Activated CD8-positive, alpha-beta memory T cell treated with anti-CD3 and anti-CD28 coated beads, Interleukin-2, amount 10 ng/mL, durations not matched to agents 7 days and 5 days (primary cell): Measurements from ENCODE around the gene ANXA9. TPM values are rescaled to one million over a fixed set of nuclear protein-coding genes. Genes with fewer than 3 reads are reported as not detected.

Experiments used
- ATAC-seq: fragments of 150-1000 bp; cut with Tn5 transposase; one replicate; pipeline ENCODE4 v1.10.0; 2021; ENCODE audit warnings: moderate library complexity
- CTCF ChIA-PET: fragments of 350-600 bp; sonication (Branson Sonifier 250); formaldehyde crosslinking; loops from one replicate; lab custom pipeline; 2021; ENCODE audit warnings: antibody characterized with exemption; lab: Charles Lee
- DNase-seq: peaks from one replicate; pipeline ENCODE4 v3.0.0-alpha.2; 2020
- H3K27ac Mint-ChIP-seq: one replicate; pipeline ENCODE4 v1.8.0; 2021; ENCODE audit warnings: mild to moderate bottlenecking, mixed read lengths
- H3K27me3 Mint-ChIP-seq: one replicate; pipeline ENCODE4 v1.8.0; 2021; ENCODE audit warnings: mixed read lengths
- H3K36me3 Mint-ChIP-seq: one replicate; pipeline ENCODE4 v1.8.0; 2021; ENCODE audit warnings: mild to moderate bottlenecking, mixed read lengths
- H3K4me1 Mint-ChIP-seq: one replicate; pipeline ENCODE4 v1.8.0; 2021; ENCODE audit warnings: mixed read lengths
- H3K4me3 Mint-ChIP-seq: one replicate; pipeline ENCODE4 v1.8.0; 2021; ENCODE audit warnings: mild to moderate bottlenecking, moderate library complexity, mixed read lengths
- H3K9me3 Mint-ChIP-seq: one replicate; pipeline ENCODE4 v1.8.0; 2022; ENCODE audit warnings: low read depth, mixed read lengths
- total RNA-seq, 2 experiments: library from RNA; stranded (reverse); gene quantifications; one replicate each; pipeline ENCODE4 v1.2.3, GENCODE V29; 2021

ANXA9 gene
- under 1 TPM in 1 of 2 experiments, not detected in 1; 0.23 TPM for total RNA-seq

- H3K36me3 Mint-ChIP-seq: no peaks in the 10 kb centered on the region
- no peaks in the 10 kb centered on the region for H3K27me3 Mint-ChIP-seq
- ATAC-seq (no peak), DNase-seq (no peak)
- H3K9me3 Mint-ChIP-seq: no peaks in the 10 kb centered on the region
- CTCF ChIA-PET: interaction anchor here (0.5 to 8.1 kb wide), 7 partner anchors 8 to 414 kb away, joined by 3 to 104 read pairs (median 3); partner anchors contain the start of genes MINDY1 and TNFAIP8L2
- no peak within 1 kb of the TSS for H3K27ac Mint-ChIP-seq
- no peak within 1 kb of the TSS for H3K4me3 Mint-ChIP-seq
- peaks cover 16% of the 10 kb centered on the region for H3K4me1 Mint-ChIP-seq
Observed at GRCh38 chr1:150981805-150982712, at the start of gene ANXA9. Gene ANXA9 (plus strand): TSS chr1:150982292. CDS start chr1:150983106, 814 bp downstream.

- Mint-ChIP-seq H3K27me3 (no peaks in the 10 kb centered on the region), H3K36me3 (peaks cover 52% of the 10 kb centered on the region)
- CTCF ChIA-PET: interaction anchor here (1.3 kb wide), 1 partner anchor 22 kb away, joined by 3 read pairs; no protein-coding TSS in a partner anchor
Observed at GRCh38 chr1:150944856-150945255, 37.2 kb upstream of the ANXA9 start.

GRCh38 chr1:150954708-150955107 is 27.4 kb upstream of the ANXA9 start:
- Mint-ChIP-seq H3K4me3 (no peak overlapping the region), H3K36me3 (peaks cover 49% of the 10 kb centered on the region), H3K27ac (no peak overlapping the region), H3K4me1 (peaks cover 6% of the 10 kb centered on the region), H3K27me3 (no peaks in the 10 kb centered on the region), H3K9me3 (no peaks in the 10 kb centered on the region)
- CTCF ChIA-PET: interaction anchor here (0.6 kb wide), 1 partner anchor 303 kb away, joined by 3 read pairs; no protein-coding TSS in a partner anchor
- DNase-seq (no peak), ATAC-seq (no peak)

More at GRCh38 chr1:150944856-150945255, 37.2 kb upstream of the ANXA9 start:
- no peak overlapping the region for H3K4me3 Mint-ChIP-seq
- H3K4me1 Mint-ChIP-seq: no peaks in the 10 kb centered on the region
- DNase-seq (no peak), ATAC-seq (no peak)
- H3K27ac Mint-ChIP-seq: peak overlapping the region; percentile 1
- no peaks in the 10 kb centered on the region for H3K9me3 Mint-ChIP-seq

- no peaks in the 10 kb centered on the region for H3K27me3 Mint-ChIP-seq
- peaks cover 49% of the 10 kb centered on the region for H3K36me3 Mint-ChIP-seq
- H3K9me3 Mint-ChIP-seq: no peaks in the 10 kb centered on the region
- CTCF ChIA-PET: interaction anchor here (0.6 kb wide), 1 partner anchor 303 kb away, joined by 3 read pairs; no protein-coding TSS in a partner anchor
- H3K4me3 Mint-ChIP-seq: no peak overlapping the region
- peaks cover 6% of the 10 kb centered on the region for H3K4me1 Mint-ChIP-seq
- peak overlapping the region; percentile 13 for H3K27ac Mint-ChIP-seq
- DNase-seq (no peak), ATAC-seq (no peak)
Observed at GRCh38 chr1:150955280-150955679, 26.8 kb upstream of the ANXA9 start.

- DNase-seq (no peak), ATAC-seq (no peak)
- no peaks in the 10 kb centered on the region for H3K9me3 Mint-ChIP-seq
- no peaks in the 10 kb centered on the region for H3K27me3 Mint-ChIP-seq
- CTCF ChIA-PET: interaction anchor here (1.4 to 1.6 kb wide), 2 partner anchors 13 to 20 kb away, joined by 4 to 7 read pairs; no protein-coding TSS in a partner anchor
- H3K4me3 Mint-ChIP-seq: no peak overlapping the region
- no peak overlapping the region for H3K27ac Mint-ChIP-seq
- H3K36me3 Mint-ChIP-seq: peaks cover 50% of the 10 kb centered on the region
- peaks cover 6% of the 10 kb centered on the region for H3K4me1 Mint-ChIP-seq
Observed at GRCh38 chr1:150957666-150958065, 24.4 kb upstream of the ANXA9 start.

GRCh38 chr1:150960646-150961045 is 21.4 kb upstream of the ANXA9 start:
- ATAC-seq (no peak), DNase-seq (no peak)
- Mint-ChIP-seq H3K4me3 (no peak overlapping the region), H3K9me3 (no peaks in the 10 kb centered on the region), H3K4me1 (peaks cover 6% of the 10 kb centered on the region), H3K27me3 (no peaks in the 10 kb centered on the region), H3K36me3 (peaks cover 55% of the 10 kb centered on the region), H3K27ac (no peak overlapping the region)
- CTCF ChIA-PET: interaction anchor here (0.7 kb wide), 1 partner anchor 425 kb away, joined by 3 read pairs; no protein-coding TSS in a partner anchor

GRCh38 chr1:150961756-150962155 is 20.3 kb upstream of the ANXA9 start:
- Mint-ChIP-seq H3K27ac (no peak overlapping the region), H3K4me1 (peaks cover 4% of the 10 kb centered on the region), H3K27me3 (no peaks in the 10 kb centered on the region), H3K9me3 (no peaks in the 10 kb centered on the region), H3K4me3 (no peak overlapping the region), H3K36me3 (peaks cover 65% of the 10 kb centered on the region)
- CTCF ChIA-PET: interaction anchor here (1.4 kb wide), 1 partner anchor 34 kb away, joined by 3 read pairs; no protein-coding TSS in a partner anchor
- ATAC-seq (no peak), DNase-seq (no peak)

- peaks cover 75% of the 10 kb centered on the region for H3K36me3 Mint-ChIP-seq
- no peak overlapping the region for H3K27ac Mint-ChIP-seq
- no peaks in the 10 kb centered on the region for H3K4me1 Mint-ChIP-seq
- no peaks in the 10 kb centered on the region for H3K9me3 Mint-ChIP-seq
- DNase-seq: no peak
- ATAC-seq: no peak
- CTCF ChIA-PET: interaction anchor here (1.3 to 1.4 kb wide), 2 partner anchors 10 to 33 kb away, joined by 3 to 4 read pairs; no protein-coding TSS in a partner anchor
- no peaks in the 10 kb centered on the region for H3K27me3 Mint-ChIP-seq
- H3K4me3 Mint-ChIP-seq: no peak overlapping the region
Observed at GRCh38 chr1:150963321-150964163, 18.6 kb upstream of the ANXA9 start.

- CTCF ChIA-PET: no interaction called here
- Mint-ChIP-seq H3K4me3 (no peak overlapping the region), H3K36me3 (peaks cover 77% of the 10 kb centered on the region), H3K27ac (no peak overlapping the region), H3K4me1 (no peaks in the 10 kb centered on the region), H3K9me3 (no peaks in the 10 kb centered on the region), H3K27me3 (no peaks in the 10 kb centered on the region)
- ATAC-seq (no peak), DNase-seq (no peak)
Observed at GRCh38 chr1:150964164-150964489, 18.0 kb upstream of the ANXA9 start.

GRCh38 chr1:150965605-150966004 is 16.5 kb upstream of the ANXA9 start:
- H3K4me1 Mint-ChIP-seq: peaks cover 8% of the 10 kb centered on the region
- H3K9me3 Mint-ChIP-seq: no peaks in the 10 kb centered on the region
- no peak overlapping the region for H3K27ac Mint-ChIP-seq
- no peak for DNase-seq
- H3K4me3 Mint-ChIP-seq: no peak overlapping the region
- no peaks in the 10 kb centered on the region for H3K27me3 Mint-ChIP-seq
- CTCF ChIA-PET: interaction anchor here (0.6 to 1.7 kb wide), 5 partner anchors 8 to 44 kb away, joined by 3 to 6 read pairs (median 3); partner anchors contain the start of gene CERS2
- no peak for ATAC-seq
- H3K36me3 Mint-ChIP-seq: peaks cover 69% of the 10 kb centered on the region

GRCh38 chr1:150966011-150966410 is 16.1 kb upstream of the ANXA9 start:
- no peaks in the 10 kb centered on the region for H3K9me3 Mint-ChIP-seq
- no peak overlapping the region for H3K27ac Mint-ChIP-seq
- peaks cover 12% of the 10 kb centered on the region for H3K4me1 Mint-ChIP-seq
- H3K4me3 Mint-ChIP-seq: no peak overlapping the region
- DNase-seq: no peak
- H3K36me3 Mint-ChIP-seq: peaks cover 67% of the 10 kb centered on the region
- no peak for ATAC-seq
- CTCF ChIA-PET: interaction anchor here (0.6 to 1.7 kb wide), 5 partner anchors 8 to 45 kb away, joined by 3 to 6 read pairs (median 3); partner anchors contain the start of gene CERS2
- H3K27me3 Mint-ChIP-seq: no peaks in the 10 kb centered on the region

GRCh38 chr1:150967936-150968335 is 14.2 kb upstream of the ANXA9 start:
- no peak for ATAC-seq
- no peaks in the 10 kb centered on the region for H3K27me3 Mint-ChIP-seq

GRCh38 chr1:150968491-150968890 is 13.6 kb upstream of the ANXA9 start:
- no peak for ATAC-seq
- no peaks in the 10 kb centered on the region for H3K27me3 Mint-ChIP-seq
- peaks cover 47% of the 10 kb centered on the region for H3K36me3 Mint-ChIP-seq

More at GRCh38 chr1:150967936-150968335, 14.2 kb upstream of the ANXA9 start:
- CTCF ChIA-PET: no interaction called here
- Mint-ChIP-seq H3K36me3 (peaks cover 53% of the 10 kb centered on the region), H3K4me3 (no peak overlapping the region), H3K4me1 (peaks cover 31% of the 10 kb centered on the region), H3K27ac (no peak overlapping the region), H3K9me3 (no peaks in the 10 kb centered on the region)
- DNase-seq: no peak

More at GRCh38 chr1:150968491-150968890, 13.6 kb upstream of the ANXA9 start:
- no peak overlapping the region for H3K4me3 Mint-ChIP-seq
- no peak for DNase-seq
- CTCF ChIA-PET: no interaction called here
- H3K4me1 Mint-ChIP-seq: peaks cover 35% of the 10 kb centered on the region
- H3K9me3 Mint-ChIP-seq: no peaks in the 10 kb centered on the region
- no peak overlapping the region for H3K27ac Mint-ChIP-seq
